Neutrophil (primary cell): Measurements from ENCODE around the gene MYMK.

ENCODE experiments used
- H3K27ac ChIP-seq: fragments of 200-600 bp; sonication (generic); 2 replicates; pipeline ENCODE4 v1.5.1; 2016; ENCODE audit warnings: mild to moderate bottlenecking, moderate library complexity
- H3K27me3 ChIP-seq: fragments of 200-600 bp; sonication (generic); 2 replicates; pipeline ENCODE4 v1.6.0; 2016; ENCODE audit warnings: mild to moderate bottlenecking
- H3K36me3 ChIP-seq: fragments of 200-600 bp; sonication (generic); 2 replicates; pipeline ENCODE4 v1.5.1; 2017
- H3K4me1 ChIP-seq, 2 experiments: fragments of 200-600 bp in 1 of 2; sonication (generic) in 1 of 2; 1 replicate in 1 of 2; 2 replicates in 1 of 2; pipeline versions ENCODE4 v1.5.1 to v1.6.1; 2013 to 2016; ENCODE audit warnings: low read depth in 1 of 2, low read length in 1 of 2, mild to moderate bottlenecking in 1 of 2, moderate library complexity in 1 of 2; ENCODE audit not compliant: control insufficient read depth in 1 of 2, insufficient read depth in 1 of 2
- H3K4me3 ChIP-seq, 2 experiments: fragments of 200-600 bp in 1 of 2; sonication (generic) in 1 of 2; 1 replicate in 1 of 2; 2 replicates in 1 of 2; pipeline ENCODE4 v1.5.1; 2013 to 2016; ENCODE audit warnings: low read depth in 1 of 2, low read length in 1 of 2, mild to moderate bottlenecking in 1 of 2, moderate library complexity in 1 of 2
- H3K9me3 ChIP-seq: fragments of 200-600 bp; sonication (generic); 2 replicates; pipeline ENCODE4 v1.5.1; 2016
- CTCF ChIP-seq: fragments of 200-600 bp; sonication (generic); IDR thresholded peaks from 2 replicates; pipeline ENCODE4 v1.5.1; 2016; ENCODE audit warnings: antibody characterized with exemption

The MYMK gene

GRCh38 chr9:133532937-133533668, 8.3 kb upstream of the MYMK start:
- H3K27ac ChIP-seq: no peak overlapping the region
- no peaks in the 10 kb centered on the region for H3K4me1 ChIP-seq
- no peak overlapping the region for H3K4me3 ChIP-seq
- TF ChIP-seq CTCF: no peak
- peaks cover 59% of the 10 kb centered on the region for H3K27me3 ChIP-seq
- no peaks in the 10 kb centered on the region for H3K36me3 ChIP-seq
- no peaks in the 10 kb centered on the region for H3K9me3 ChIP-seq

GRCh38 chr9:133531293-133531692, 6.5 kb upstream of the MYMK start:
- no peaks in the 10 kb centered on the region for H3K4me1 ChIP-seq
- H3K27me3 ChIP-seq: peaks cover 59% of the 10 kb centered on the region
- H3K9me3 ChIP-seq: no peaks in the 10 kb centered on the region
- H3K27ac ChIP-seq: no peak overlapping the region
- H3K36me3 ChIP-seq: no peaks in the 10 kb centered on the region
- H3K4me3 ChIP-seq: no peak overlapping the region
- TF ChIP-seq CTCF: no peak

- no peak overlapping the region for H3K4me3 ChIP-seq
- no peaks in the 10 kb centered on the region for H3K4me1 ChIP-seq
- H3K27me3 ChIP-seq: peaks cover 49% of the 10 kb centered on the region
Observed at GRCh38 chr9:133529874-133530273, 5.1 kb upstream of the MYMK start.

GRCh38 chr9:133529457-133529856, 4.7 kb upstream of the MYMK start:
- no peak overlapping the region for H3K4me3 ChIP-seq
- H3K27ac ChIP-seq: no peak overlapping the region
- no peak for TF ChIP-seq CTCF
- H3K4me1 ChIP-seq: no peaks in the 10 kb centered on the region
- no peaks in the 10 kb centered on the region for H3K9me3 ChIP-seq
- peaks cover 44% of the 10 kb centered on the region for H3K27me3 ChIP-seq
- H3K36me3 ChIP-seq: no peaks in the 10 kb centered on the region

More at GRCh38 chr9:133529874-133530273, 5.1 kb upstream of the MYMK start:
- Histone ChIP-seq H3K36me3 (no peaks in the 10 kb centered on the region), H3K27ac (no peak overlapping the region), H3K9me3 (no peaks in the 10 kb centered on the region)
- TF ChIP-seq CTCF: no peak

GRCh38 chr9:133528876-133529241, 4.1 kb upstream of the MYMK start:
- Histone ChIP-seq H3K4me3 (no peak overlapping the region), H3K4me1 (no peaks in the 10 kb centered on the region), H3K9me3 (no peaks in the 10 kb centered on the region), H3K36me3 (no peaks in the 10 kb centered on the region), H3K27me3 (peaks cover 39% of the 10 kb centered on the region), H3K27ac (no peak overlapping the region)
- no peak for TF ChIP-seq CTCF
